ENCODE data around the gene ATXN7L2. TPM values are rescaled to one million over a fixed set of nuclear protein-coding genes. Genes with fewer than 3 reads are reported as not detected.

The ATXN7L2 gene
- polyA plus RNA-seq, 2 of the 4 experiments (the other 2 are of a cell fraction), result 0.97 to 2.2 TPM

GRCh38 chr1:109527846-109528695 is 44.4 kb downstream of the ATXN7L2 start:
- WGBS (ENCODE audit: missing lambda C conversion rate), result 57% methylated on average over 5 of the region's 9 CpGs
- Histone ChIP-seq H3K27ac (no peak overlapping the region), H3K4me3 (no peak overlapping the region), H3K9me3 (peaks cover 2% of the 10 kb centered on the region; the same call in 1 of the 3 replicates), H3K4me2 (no peak overlapping the region), H3K4me1 (peaks cover 4% of the 10 kb centered on the region; the same call in 2 of the 3 replicates)
- ATAC-seq (no peak), FAIRE-seq (no peak), DNase-seq (ENCODE audit: low read depth in 1 of 2, low spot score in 1 of 2) (no peak)
- ChIA-PET CTCF (interaction anchor here (7.8 to 21.4 kb wide), 3 partner anchors 14 to 36 kb away, joined by 143 to 749 read pairs (median 232); partner anchors contain the start of genes AMIGO1, ATXN7L2, CYB561D1 and GPR61), POLR2A (interaction anchor here (1.3 kb wide), 1 partner anchor 34 kb away, joined by 3 read pairs; the partner anchor contains the start of gene CYB561D1)
- TF ChIP-seq ZNF302 (CRISPR knock-in tag; IDR thresholded peaks at IDR 0.05), result no peak
- TF ChIP-seq JUNB (IDR thresholded peaks at IDR 0.05), result no peak
- no peak for TF ChIP-seq EHMT2 (IDR thresholded peaks at IDR 0.05; ENCODE audit: low read depth)
- TF ChIP-seq RFX5 (IDR thresholded peaks at IDR 0.05), result no peak
- TF ChIP-seq HOXA7 (CRISPR knock-in tag; IDR thresholded peaks at IDR 0.05), result no peak
- TF ChIP-seq ZFP36 (IDR thresholded peaks at IDR 0.05; ENCODE audit: borderline replicate concordance, partially characterized antibody), result no peak
- TF ChIP-seq POLR2A (IDR thresholded peaks at IDR 0.05; ENCODE audit: low read length), result no peak
- TF ChIP-seq NFE2L2 (conservative IDR thresholded peaks at IDR 0.05; ENCODE audit: low read length), result no peak
- TF ChIP-seq USF2 (IDR thresholded peaks at IDR 0.05), result no peak
- TF ChIP-seq NPAS2 (CRISPR knock-in tag; IDR thresholded peaks at IDR 0.05; ENCODE audit: borderline replicate concordance), result no peak
- no peak for TF ChIP-seq ATOH8 (CRISPR knock-in tag; IDR thresholded peaks at IDR 0.05; ENCODE audit: low read depth)
- TF ChIP-seq ESRRA (IDR thresholded peaks at IDR 0.05; ENCODE audit: borderline replicate concordance, low read length), result no peak
- no peak for TF ChIP-seq RARB (CRISPR knock-in tag; IDR thresholded peaks at IDR 0.05)
- no peak for TF ChIP-seq CTCF (IDR thresholded peaks at IDR 0.05)
- TF ChIP-seq BCL3 (IDR thresholded peaks at IDR 0.05), result no peak
- no peak for TF ChIP-seq POLR2AphosphoS2 (conservative IDR thresholded peaks at IDR 0.05; ENCODE audit: low read length)
- no peak for TF ChIP-seq TP53 (CRISPR knock-in tag; IDR thresholded peaks at IDR 0.05)
- TF ChIP-seq PBX3 (IDR thresholded peaks at IDR 0.05), result no peak
- TF ChIP-seq KDM1A (IDR thresholded peaks at IDR 0.05; ENCODE audit: low read depth), result no peak
- no peak for TF ChIP-seq HOXB13 (CRISPR knock-in tag; IDR thresholded peaks at IDR 0.05; ENCODE audit: low read depth)

All from A549 (cell line).